Neural progenitor cell (in vitro differentiated cells): ENCODE data around the gene TLR6.

Experiments used
- EZH2phosphoT487 ChIP-seq: fragments of 200-600 bp; sonication (generic); IDR thresholded peaks from 2 replicates; pipeline ENCODE4 v1.6.1; 2017; ENCODE audit warnings: antibody characterized with exemption
- TF ChIP-seq, protein P1 (sequence below): fragments of 200-600 bp; sonication (generic); IDR thresholded peaks from 2 replicates; pipeline ENCODE4 v1.5.1; 2017; ENCODE audit warnings: antibody characterized with exemption, mild to moderate bottlenecking

DNA sequence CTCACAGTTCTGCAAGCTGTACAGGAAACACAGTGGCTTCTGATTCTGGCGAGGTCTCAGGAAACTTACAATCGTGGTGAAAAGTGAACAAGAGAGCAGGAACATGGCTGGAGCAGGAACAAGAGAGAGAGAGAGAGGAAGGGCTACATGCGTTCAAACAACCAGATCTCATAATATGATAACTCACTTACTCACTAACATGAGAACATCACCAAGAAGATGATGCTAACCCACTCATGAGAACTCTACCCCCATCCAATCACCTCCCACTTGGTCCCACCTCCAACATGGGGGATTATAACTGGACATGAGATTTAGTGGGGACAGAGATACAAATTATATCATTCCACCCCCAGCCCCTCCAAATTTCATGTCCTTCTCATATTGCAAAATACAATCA, 42.2 kb downstream of the TLR6 start:
- TF ChIP-seq, protein P1, sequence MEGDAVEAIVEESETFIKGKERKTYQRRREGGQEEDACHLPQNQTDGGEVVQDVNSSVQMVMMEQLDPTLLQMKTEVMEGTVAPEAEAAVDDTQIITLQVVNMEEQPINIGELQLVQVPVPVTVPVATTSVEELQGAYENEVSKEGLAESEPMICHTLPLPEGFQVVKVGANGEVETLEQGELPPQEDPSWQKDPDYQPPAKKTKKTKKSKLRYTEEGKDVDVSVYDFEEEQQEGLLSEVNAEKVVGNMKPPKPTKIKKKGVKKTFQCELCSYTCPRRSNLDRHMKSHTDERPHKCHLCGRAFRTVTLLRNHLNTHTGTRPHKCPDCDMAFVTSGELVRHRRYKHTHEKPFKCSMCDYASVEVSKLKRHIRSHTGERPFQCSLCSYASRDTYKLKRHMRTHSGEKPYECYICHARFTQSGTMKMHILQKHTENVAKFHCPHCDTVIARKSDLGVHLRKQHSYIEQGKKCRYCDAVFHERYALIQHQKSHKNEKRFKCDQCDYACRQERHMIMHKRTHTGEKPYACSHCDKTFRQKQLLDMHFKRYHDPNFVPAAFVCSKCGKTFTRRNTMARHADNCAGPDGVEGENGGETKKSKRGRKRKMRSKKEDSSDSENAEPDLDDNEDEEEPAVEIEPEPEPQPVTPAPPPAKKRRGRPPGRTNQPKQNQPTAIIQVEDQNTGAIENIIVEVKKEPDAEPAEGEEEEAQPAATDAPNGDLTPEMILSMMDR = no peak
- TF ChIP-seq EZH2phosphoT487 = no peak
